ENCODE results near the gene DDX1.

DNA sequence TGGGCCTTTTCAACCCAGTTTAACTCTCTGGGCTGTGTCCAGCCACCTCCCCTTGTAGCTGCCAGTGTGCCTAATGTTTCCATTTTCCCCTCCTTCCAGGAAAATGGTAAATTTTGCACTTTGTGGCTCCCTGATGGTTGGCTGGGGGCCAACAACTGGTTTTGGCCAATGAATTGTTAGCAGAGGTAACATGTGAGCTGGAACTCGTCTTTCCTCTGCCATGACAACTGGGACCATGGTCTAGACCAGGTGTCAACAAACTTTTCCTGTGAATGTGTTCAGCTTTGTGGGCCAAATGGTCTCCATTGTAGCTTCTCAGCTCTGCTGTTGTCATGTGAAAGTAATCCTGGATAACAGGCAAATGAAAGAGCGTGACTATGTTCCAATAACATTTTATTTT lies 87.2 kb downstream of the DDX1 start:
- TF ChIP-seq, protein P1, sequence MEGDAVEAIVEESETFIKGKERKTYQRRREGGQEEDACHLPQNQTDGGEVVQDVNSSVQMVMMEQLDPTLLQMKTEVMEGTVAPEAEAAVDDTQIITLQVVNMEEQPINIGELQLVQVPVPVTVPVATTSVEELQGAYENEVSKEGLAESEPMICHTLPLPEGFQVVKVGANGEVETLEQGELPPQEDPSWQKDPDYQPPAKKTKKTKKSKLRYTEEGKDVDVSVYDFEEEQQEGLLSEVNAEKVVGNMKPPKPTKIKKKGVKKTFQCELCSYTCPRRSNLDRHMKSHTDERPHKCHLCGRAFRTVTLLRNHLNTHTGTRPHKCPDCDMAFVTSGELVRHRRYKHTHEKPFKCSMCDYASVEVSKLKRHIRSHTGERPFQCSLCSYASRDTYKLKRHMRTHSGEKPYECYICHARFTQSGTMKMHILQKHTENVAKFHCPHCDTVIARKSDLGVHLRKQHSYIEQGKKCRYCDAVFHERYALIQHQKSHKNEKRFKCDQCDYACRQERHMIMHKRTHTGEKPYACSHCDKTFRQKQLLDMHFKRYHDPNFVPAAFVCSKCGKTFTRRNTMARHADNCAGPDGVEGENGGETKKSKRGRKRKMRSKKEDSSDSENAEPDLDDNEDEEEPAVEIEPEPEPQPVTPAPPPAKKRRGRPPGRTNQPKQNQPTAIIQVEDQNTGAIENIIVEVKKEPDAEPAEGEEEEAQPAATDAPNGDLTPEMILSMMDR (IDR thresholded peaks at IDR 0.05) = no peak
- no peak for TF ChIP-seq POLR2A (IDR thresholded peaks at IDR 0.05)
